Measurements from ENCODE around the gene TRIM7. TPM values are rescaled to one million over a fixed set of nuclear protein-coding genes. Genes with fewer than 3 reads are reported as not detected.

TRIM7 gene
- total RNA-seq, 1 experiment from 2014 or later, result 30.2 TPM

DNA sequence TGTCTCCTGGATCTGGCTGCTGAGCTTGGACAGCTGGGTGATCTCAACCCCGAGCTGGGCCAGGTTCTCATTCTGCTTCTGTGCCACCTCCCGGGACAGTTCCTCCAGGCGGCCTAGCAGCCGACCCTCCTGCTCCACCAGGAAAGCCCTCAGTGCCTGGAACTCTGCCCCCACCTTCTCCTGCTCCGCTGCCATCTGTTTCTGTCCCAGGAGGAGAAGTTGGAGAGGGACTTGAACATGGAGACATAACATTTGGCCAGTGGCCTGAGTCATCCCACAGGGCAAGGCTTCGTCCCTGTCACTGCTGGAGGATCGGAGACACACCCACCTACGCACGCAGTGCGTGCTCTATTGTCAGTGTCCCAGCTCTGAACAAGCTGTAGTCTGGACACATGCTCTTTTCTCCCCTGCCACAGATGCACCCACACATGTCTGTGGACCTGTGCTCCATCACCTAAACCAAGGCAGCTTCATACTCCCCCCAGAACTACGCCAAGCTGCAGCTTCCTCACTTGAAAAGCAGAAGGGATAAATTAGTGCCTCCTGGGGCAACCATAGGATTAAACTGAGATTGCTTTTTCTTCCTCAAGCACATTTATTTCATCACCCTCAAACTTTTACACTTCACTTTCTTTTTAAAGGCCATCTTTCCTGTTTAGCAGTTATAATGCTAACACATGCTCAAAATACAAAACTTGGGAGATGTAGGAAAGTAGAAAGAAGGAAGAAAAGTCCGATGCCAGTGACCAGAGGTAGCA is 4.9 kb downstream of the TRIM7 start:
- H3K27me3 ChIP-seq (ENCODE audit: insufficient read depth, low read length), result no peaks in the 10 kb centered on the region
- peaks cover 5 to 10% of the 10 kb centered on the region in 2 experiments; a peak in 2 of 4 replicates for H3K4me1 ChIP-seq (ENCODE audit: control insufficient read depth in 1 of 2, insufficient read depth in 2 of 2, low read length in 2 of 2)
- DNase-seq (ENCODE audit: low read depth, low spot score), result no peak
- RAD21 ChIA-PET (ENCODE audit: low non-redundant PET in 1 of 2, low total read pairs in 2 of 2, uncharacterized antibody in 2 of 2, unreplicated experiment in 2 of 2), result no interaction called here
- H3K9me2 ChIP-seq (ENCODE audit: insufficient read depth), result no peaks in the 10 kb centered on the region
- H3K4me2 ChIP-seq (ENCODE audit: low read length), result no peak overlapping the region
- no peaks in the 10 kb centered on the region for H4K20me1 ChIP-seq (ENCODE audit: insufficient read depth)
- H3K27ac ChIP-seq (ENCODE audit: low read depth, low read length), result no peak overlapping the region
- no peaks in the 10 kb centered on the region; the same call in 1 of the 2 replicates for H3K79me2 ChIP-seq (ENCODE audit: insufficient read depth, low read length)
- no peak overlapping the region for H3K9ac ChIP-seq (ENCODE audit: low read length)
- H3K9me3 ChIP-seq (ENCODE audit: control insufficient read depth in 1 of 2, insufficient read depth in 1 of 2, low read depth in 1 of 2, low read length in 2 of 2), result no peaks in the 10 kb centered on the region
- ATAC-seq, result no peak
- no peaks in the 10 kb centered on the region for H3K36me3 ChIP-seq (ENCODE audit: control insufficient read depth in 1 of 2, insufficient read depth in 2 of 2, low read length in 2 of 2)
- POLR2A ChIA-PET, result no interaction called here
- no peak overlapping the region for H3K4me3 ChIP-seq (replicated peaks in 1 of 2; ENCODE audit: low read depth in 1 of 2, low read length in 2 of 2)
- CTCF ChIA-PET, result no interaction called here
- intact Hi-C loops (cut with micrococcal nuclease), result no loop called here
- no TSS peak for BruUV-seq (replicated peaks)
- TF ChIP-seq JUND (IDR thresholded peaks at IDR 0.05), result no peak
- no peak for TF ChIP-seq MAX (IDR thresholded peaks at IDR 0.05)
- TF ChIP-seq EZH2phosphoT487 (IDR thresholded peaks at IDR 0.05; ENCODE audit: borderline replicate concordance), result no peak
- no peak for TF ChIP-seq EGR1 (IDR thresholded peaks at IDR 0.05; ENCODE audit: low read depth)
- no peak for TF ChIP-seq POLR2AphosphoS5 (IDR thresholded peaks at IDR 0.05; ENCODE audit: low read depth, low read length)
- no peak for TF ChIP-seq SRF (IDR thresholded peaks at IDR 0.05; ENCODE audit: low read depth)
- no peak for TF ChIP-seq ZNF274 (IDR thresholded peaks at IDR 0.05; ENCODE audit: low read depth, low read length)
- TF ChIP-seq CBX3 (IDR thresholded peaks at IDR 0.05; ENCODE audit: low read depth), result no peak
- no peak for TF ChIP-seq SP1 (IDR thresholded peaks at IDR 0.05; ENCODE audit: low read depth)
- TF ChIP-seq TCF7L2 (IDR thresholded peaks at IDR 0.05; ENCODE audit: borderline replicate concordance, extremely low read depth, insufficient read depth, insufficient read length), result no peak
- TF ChIP-seq SIN3A (IDR thresholded peaks at IDR 0.05; ENCODE audit: low read depth), result no peak
- TF ChIP-seq YY1 (IDR thresholded peaks at IDR 0.05; ENCODE audit: extremely low read depth, insufficient replicate concordance, low read depth, low read length), result no peak
- no peak for TF ChIP-seq CEBPB (IDR thresholded peaks at IDR 0.05; ENCODE audit: low read depth)
- TF ChIP-seq REST (IDR thresholded peaks at IDR 0.05; ENCODE audit: low read depth), result no peak
- TF ChIP-seq FOSL1 (IDR thresholded peaks at IDR 0.05; ENCODE audit: low read depth), result no peak
- TF ChIP-seq, protein P1, sequence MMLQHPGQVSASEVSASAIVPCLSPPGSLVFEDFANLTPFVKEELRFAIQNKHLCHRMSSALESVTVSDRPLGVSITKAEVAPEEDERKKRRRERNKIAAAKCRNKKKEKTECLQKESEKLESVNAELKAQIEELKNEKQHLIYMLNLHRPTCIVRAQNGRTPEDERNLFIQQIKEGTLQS (IDR thresholded peaks at IDR 0.05), result no peak
- H2AFZ ChIP-seq (ENCODE audit: low read depth, low read length, poor library complexity, severe bottlenecking), result no peak overlapping the region

All from HCT116 (cell line).